Measurements from ENCODE around the gene IFNLR1. TPM values are rescaled to one million over a fixed set of nuclear protein-coding genes. Genes with fewer than 3 reads are reported as not detected.

Gene IFNLR1
- total RNA-seq, 1 experiment from 2014 or later, result 2.3 TPM

- no peak for DNase-seq (ENCODE audit: low read depth)
Measured at GRCh38 chr1:24122776-24123175, 64.3 kb downstream of the IFNLR1 start.

DNA sequence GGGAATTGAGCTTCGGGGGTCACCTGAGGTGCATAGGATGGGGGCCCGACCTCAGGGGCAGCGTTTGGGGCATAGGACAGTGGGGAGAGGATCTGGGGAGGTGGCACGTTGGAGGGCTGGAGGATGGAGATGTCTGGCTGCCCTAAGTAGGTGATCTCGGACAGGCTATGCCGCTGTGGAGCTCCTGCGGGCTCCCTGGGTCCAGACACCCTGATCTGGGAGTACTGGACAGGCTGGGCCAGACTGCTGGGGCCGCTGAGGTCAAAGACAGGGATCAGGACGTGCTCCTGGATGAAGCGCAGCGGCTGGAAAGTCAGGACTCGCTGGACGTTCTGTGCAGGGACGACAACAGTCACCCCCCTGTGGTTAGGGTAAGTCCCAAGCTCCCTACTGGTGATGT lies 65.7 kb downstream of the IFNLR1 start:
- no peak for DNase-seq (ENCODE audit: low read depth)

DNA sequence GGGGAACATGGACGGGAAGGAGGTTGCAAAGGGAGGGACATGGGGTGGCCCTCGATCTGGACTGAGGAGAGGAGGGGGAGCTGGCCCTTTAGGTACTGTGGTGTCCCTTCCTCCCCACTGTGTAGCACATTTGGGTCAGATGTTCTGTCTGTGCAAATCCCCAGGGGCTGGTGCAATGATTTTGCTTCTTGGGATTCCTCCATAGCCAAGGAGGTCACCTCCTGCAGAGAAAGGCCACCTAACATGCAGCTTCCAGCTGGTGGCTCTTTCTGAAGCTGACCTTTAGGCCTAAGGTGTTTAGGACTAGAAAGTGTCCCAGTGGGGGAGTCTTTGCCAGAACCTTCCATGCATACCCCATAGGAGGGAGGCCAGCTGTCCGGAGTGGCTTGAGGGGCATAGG lies 66.1 kb downstream of the IFNLR1 start:
- DNase-seq (ENCODE audit: low read depth), result no peak

- no peak for DNase-seq (ENCODE audit: low read depth)
Measured at GRCh38 chr1:24119859-24120756, 67.0 kb downstream of the IFNLR1 start.

- no peak for DNase-seq (ENCODE audit: low read depth)
Measured at GRCh38 chr1:24119489-24119858, 67.6 kb downstream of the IFNLR1 start.

GRCh38 chr1:24118410-24119242 lies 68.5 kb downstream of the IFNLR1 start:
- DNase-seq (ENCODE audit: low read depth), result no peak

DNA sequence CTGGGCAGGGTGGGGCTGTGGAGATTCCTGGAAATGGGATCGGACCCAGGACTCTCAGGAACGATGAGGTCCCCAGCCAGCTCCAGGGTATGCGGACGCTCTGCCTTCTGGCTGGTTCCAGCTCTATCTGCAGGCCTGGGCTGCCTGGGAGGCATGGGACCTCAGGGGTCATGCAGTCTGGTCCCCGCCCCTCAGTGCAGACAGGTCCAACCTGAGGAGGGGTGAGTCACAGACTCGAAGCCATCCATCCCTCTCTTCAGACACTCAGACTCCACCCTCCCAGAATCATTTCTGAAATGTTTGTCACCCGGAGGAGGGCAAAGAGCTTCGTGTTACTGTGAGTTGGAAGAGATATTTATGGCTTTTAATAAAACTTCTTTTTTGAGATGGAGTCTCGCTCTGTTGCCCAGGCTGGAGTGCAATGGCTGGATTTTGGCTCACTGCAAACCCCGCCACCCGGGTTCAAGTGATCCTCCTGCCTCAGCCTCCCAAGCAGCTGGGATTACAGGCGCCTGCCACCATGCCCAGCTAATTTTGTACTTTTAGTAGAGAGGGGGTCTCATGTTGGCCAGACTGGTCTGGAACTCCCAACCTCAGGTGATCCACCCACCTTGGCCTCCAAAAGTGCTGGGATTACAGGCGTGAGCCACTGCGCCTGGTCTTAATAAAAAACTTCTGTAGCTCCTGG lies 69.2 kb downstream of the IFNLR1 start:
- peak; percentile 75 for DNase-seq (ENCODE audit: low read depth)

DNA sequence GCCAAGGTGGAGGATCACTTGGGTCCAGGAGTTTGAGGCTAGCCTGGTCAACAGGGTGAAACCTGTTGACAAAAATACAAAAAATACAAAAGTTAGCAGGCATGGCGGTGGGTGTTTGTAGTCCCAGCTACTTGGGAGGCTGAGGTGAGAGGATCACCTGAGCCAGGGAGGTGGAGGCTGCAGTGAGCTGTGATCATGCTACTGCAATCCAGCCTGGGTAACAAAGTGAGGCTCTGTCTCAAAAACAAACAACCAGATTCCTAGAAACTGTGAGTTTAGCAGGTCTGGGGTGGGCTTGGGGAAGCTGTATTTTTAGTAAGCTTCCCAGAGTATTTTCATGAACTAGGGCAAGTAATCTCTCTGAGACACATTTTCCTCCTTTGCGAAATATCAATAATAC lies 70.0 kb downstream of the IFNLR1 start:
- no peak for DNase-seq (ENCODE audit: low read depth)

GRCh38 chr1:24114753-24115152 lies 72.3 kb downstream of the IFNLR1 start:
- no peak for DNase-seq (ENCODE audit: low read depth)

DNA sequence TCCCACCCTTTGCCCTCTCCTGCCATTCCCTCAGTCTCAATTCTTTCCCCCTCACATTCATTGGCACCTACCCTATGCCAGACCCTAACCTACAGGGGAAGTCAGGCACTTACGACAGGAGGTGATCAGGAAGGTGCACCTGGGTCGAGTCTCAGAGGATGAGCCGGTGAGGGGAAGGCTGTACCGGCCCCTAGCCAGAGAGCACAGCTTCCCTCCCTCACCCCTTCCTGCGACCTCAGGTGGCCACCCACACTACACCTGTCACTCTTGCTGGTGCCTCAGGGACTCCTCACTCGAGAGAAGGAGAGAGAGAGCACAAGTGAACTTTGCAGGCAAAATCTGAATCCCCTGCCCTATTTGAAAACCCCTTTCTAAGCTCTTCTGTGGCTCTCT lies 73.5 kb downstream of the IFNLR1 start:
- DNase-seq (ENCODE audit: low read depth), result no peak

DNA sequence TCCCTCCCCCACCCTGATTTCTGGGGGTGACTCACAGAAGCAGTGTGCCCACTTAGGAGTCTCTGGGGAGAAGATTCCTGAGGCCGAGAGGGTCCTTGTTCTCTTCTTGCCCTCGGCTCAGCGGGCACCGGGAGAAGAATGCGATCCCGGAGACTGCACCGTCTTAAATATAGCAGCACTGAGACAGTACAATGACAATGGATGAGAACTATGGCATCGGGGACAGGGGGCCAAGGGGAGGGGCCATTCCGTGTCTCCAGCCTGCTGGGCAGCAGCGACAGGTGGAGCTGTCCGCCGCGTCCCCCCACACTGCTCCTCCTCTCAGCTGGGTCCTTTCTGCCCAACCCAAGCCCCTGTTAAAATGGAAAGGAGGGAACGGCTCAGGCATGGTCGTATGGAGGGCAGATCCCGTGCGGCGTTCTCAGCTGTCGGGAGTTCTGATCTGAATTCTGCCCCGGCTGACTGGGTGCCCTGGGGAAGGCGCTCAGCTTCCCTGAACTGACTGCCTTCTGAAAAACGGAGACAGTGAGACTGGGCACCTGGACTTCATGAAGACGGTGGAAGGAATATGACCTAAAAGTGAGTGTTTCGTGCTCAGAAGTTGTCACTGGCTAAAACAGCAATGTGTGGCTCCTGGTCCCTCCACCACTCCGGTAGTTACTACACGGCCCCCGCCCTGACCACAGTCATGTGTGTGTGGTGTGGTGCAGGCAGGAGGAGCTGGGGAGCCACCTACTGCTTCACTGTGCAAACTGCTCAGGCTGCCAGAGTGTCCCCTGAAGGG lies 74.9 kb downstream of the IFNLR1 start, which contains the start of gene MYOM3:
Gene MYOM3, minus strand, starts transcription at position 140 of the 784 bp plus-strand sequence. CDS start 3,499 bp downstream, outside the sequence.
- peak; percentile 79 for DNase-seq (ENCODE audit: low read depth)

GRCh38 chr1:24111262-24111995 lies 75.7 kb downstream of the IFNLR1 start:
- no peak for DNase-seq (ENCODE audit: low read depth)

DNA sequence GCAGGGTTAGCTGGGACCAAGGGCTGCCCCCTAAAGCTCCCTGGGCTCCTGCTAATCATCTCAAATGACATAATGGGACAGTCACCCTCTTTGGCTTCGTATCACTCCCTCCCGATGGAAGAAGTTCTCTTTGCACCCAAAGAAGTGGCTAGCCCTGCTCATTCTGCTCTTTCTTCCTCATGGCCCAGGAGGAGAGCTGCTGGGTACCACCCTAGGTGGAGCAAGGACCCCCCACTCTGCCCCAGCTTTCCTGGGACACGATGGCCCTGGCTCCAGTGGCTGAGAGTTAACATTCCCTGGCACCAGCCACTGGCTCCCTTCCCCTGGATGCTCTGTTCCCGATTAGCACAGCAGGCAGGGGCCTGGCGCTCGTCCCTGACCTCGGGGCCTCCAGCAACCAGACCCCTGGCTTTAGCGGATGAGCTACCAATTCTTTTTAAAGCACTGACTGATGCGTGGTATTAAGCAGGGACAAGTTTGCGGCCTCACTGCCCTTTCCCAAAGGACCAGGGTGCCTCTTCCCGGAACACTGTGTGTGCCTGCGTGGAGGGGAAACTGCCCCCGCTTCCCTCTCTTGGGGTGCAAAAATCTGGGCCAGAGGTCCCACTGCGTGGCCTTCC lies 76.3 kb downstream of the IFNLR1 start:
- DNase-seq (ENCODE audit: low read depth), result no peak

GRCh38 chr1:24109686-24110475 lies 77.2 kb downstream of the IFNLR1 start:
- DNase-seq (ENCODE audit: low read depth), result no peak

DNA sequence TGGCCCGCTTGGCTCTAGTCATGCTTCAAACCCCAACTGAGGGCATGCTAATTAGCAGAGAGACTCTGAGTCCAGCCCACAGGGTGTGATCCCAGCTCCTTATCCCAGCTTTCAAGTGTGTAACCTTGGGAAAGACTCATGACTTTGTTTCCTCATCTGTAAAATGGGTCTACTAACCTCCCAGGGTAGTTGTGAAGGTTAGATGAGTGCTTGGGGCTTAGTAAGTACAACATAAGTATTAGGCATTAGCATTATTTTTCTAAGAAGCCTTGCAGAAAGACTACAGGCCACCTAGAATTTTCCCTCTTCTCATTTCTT lies 78.0 kb downstream of the IFNLR1 start:
- no peak for DNase-seq (ENCODE audit: low read depth)

DNA sequence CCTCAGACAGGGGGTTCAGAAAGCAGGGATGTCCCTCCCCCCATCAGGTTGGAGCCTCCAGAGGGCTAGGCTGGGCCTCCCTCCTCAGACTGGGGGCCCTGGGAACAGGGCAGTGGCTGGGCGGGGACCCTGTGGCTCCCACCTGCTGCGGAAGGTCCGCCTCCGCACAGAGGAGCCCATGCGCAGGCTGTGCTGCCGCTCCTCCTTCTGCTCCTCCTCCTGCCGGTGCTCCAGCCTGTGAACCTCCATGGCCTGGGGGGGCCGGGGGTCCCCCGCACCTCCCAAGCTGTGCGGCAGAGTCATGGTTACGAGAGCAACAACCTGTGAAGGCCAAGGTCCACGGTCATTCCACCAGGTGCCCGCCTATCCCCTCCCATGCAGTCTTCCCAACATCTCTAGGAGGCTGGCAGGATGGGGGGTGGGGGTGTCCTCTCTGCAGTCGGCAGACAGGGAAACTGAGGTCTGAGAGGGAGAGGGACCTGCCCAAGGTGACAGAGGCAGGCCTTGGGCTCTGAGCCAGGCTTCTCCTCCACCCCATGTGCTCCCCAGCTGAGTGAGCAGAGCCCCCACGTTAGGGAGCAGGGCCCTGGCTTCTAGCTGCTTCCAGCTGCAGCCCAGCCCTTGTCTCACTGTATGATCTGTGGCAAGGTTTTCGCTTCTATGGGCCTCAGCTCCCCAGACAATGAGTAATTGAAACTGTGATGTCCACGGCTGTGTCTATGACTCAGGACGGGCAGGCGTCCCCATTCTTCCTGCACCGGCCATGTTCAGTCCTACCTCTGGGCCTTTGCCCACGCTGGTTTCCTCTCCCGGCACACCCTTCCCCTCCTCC lies 78.5 kb downstream of the IFNLR1 start:
- DNase-seq (ENCODE audit: low read depth), result peak; percentile 92

GRCh38 chr1:24107462-24108138 lies 79.5 kb downstream of the IFNLR1 start:
- peak; percentile 73 for DNase-seq (ENCODE audit: low read depth)
